ENCODE measurements around the gene SMAP2.
"Not testable (repeated sequence)": the region's sequence is repeated elsewhere in the genome, so short reads cannot be mapped to it uniquely, and the experiment has no call there.

Gene SMAP2

DNA sequence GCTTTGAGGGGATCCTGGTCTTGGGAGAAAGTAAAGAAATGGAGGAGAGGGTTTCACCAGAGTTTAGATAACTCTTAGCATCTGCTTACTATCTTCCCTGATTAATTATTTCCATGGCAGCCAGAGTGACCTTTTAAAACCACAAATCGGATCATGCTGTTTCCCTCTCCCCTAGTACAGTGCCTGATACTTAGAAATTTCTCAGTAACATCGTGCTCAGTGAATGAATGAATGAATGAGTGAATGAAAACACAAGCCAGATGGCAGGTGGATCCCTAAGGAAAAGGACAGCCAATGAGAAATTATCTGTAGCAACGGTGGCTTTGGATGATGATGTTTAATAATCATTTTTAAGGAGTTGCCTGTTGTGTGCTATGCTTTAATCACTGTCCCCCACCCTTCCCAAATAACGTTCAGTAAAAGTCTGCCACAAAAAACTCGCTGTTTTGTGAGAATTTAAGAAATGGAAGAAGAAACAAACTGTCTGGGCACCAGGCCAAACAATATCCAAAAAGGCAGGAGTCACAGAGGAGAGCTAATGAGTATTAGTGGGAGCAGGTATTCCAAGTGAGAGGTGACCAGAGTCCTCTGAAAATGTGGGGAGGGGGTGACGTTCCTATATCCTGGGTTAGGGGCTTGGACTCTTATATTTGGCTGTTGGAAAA is 737 bp upstream of the SMAP2 start:
- no peak for DNase-seq

DNA sequence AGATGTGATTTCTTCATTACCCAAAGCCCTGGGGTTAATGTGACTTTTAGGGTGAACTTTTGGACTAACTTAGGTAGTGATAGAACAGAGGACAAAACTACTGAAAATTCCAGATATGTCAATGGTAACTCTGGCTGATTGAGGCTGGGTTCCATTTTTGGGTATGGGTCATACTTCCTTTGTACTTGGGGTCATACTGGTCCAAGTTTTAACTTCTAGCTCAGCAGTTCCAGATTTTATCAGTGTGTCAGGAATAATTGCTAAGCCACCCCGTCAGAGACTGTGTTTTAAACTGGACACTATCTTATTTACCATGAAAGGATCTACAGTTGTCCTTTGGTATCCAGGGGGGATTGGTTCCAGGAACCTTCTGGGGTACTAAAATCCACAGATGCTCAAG is 4.0 kb downstream of the SMAP2 start:
- DNase-seq: no peak

DNA sequence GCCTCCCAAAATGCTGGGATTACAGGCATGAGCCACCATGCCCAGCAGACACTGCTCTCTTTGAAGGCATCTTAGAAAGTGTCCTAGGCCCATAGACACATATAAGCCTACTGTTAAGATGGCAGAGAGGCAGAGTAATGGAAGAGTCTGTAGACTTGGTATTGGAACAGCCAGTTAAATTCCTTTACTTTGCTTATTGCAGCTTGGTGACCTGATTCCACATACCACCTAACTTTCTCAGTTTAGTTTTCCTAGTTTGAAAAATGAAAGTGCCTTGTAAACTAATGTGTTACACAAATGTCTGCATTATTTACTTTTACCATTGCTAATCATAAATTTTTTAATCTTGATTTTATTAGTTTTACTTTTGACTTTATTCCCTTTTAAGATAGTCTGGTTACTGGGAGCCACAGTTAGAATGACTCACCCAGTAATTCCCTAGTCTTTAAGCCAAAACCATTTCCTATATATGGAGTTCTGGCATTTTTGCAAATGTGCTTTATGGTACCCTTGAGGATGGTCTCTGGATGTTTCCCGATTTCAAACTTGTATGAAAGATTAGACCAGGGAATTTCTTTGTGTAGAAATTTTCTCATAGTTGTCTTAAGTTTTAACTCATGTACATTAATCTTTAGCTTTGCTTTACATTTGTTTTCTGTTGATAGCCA is 6.4 kb downstream of the SMAP2 start:
- DNase-seq: no peak

DNA sequence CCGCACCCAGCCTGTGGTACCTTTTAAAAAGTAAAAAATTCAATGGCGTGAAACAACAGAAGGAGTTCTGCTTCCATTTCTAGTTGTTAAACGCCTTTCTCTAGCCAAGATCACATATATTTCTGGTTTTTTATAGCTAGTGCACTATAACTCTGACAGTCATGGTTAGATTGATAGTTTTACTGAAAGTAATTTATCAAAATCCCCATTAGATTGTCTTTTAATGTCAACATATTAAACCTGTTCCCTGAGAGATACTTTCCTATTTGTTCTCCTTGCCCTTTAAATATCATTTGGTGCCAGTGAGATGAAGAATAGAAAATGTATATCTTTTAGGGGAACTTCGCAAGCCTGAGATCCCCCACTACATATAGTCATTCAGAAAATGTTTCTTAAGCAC is 7.3 kb downstream of the SMAP2 start:
- DNase-seq: no peak

DNA sequence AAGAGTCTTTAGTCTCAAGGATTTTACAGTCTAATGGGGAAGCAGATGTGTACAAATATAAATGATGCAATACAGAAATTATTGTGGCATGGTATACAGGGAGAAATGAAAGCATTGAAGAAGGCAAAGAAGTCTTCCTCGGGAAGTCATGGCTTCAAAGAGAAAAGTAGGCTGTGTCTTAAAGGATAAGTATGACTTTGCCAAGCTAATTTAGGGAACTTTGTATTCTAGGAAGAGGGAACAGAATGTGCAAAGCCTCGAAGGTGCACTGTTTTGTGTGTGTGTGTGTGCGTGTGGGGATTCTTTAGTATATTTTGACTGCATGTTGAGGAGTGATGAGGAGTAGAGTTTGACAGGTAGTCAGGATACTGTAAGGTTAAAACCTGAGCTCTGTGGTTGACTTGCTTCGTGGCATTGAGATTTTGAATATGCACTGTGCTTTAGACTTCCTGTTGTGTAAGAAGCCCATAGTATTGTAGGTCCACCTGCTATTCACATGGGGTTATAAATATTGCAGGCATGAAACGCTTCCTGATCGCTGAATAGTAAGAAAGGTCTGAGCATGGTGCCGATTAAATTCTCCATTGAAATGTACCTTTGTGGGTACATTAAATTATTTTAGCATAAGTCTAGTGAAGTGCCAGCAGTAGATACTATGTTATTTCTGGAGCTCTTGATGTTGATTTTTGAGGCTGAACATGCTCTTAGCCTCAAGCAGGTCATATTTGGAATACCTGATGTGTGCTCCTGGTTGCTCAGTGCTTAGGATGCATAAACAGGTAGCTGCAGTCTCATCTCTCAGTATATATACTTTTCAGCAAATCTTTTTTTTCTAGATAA is 8.0 kb downstream of the SMAP2 start:
- no peak for DNase-seq

DNA sequence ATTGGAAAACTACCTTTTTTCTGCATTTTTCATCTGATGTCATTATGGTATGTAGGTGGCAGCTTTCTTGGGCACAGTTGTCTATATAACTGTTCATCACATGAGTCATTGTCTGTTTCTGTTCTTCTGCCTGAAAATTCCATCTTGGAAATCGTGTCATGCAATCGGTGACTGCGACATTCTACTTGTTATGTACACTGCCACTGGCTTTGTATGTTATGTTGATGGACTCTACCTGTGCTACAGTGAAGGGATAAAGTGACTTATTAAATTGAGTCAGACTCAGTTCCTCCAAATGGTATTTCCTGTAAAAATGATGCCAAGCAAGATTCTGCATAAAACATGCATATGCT is 8.6 kb downstream of the SMAP2 start:
- no peak for DNase-seq

DNA sequence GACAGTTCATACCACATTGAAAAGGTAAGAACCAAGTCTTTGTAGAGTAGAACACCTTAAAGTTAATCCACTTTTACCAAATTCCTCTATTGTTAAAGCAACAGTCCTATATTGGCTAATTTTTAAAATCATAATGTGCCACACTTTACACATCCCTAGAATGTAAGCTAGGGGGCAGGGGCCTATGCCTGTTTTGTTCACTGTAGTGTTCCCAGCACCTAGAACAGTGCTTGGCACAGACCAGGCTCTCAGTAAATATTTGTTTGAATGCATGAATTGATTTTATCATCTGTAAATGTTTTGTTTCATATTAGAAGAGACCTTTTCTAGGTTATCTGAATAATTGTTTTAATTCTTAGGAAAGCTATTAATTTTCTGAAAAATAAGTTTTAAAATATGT is 9.1 kb downstream of the SMAP2 start:
- DNase-seq: no peak

DNA sequence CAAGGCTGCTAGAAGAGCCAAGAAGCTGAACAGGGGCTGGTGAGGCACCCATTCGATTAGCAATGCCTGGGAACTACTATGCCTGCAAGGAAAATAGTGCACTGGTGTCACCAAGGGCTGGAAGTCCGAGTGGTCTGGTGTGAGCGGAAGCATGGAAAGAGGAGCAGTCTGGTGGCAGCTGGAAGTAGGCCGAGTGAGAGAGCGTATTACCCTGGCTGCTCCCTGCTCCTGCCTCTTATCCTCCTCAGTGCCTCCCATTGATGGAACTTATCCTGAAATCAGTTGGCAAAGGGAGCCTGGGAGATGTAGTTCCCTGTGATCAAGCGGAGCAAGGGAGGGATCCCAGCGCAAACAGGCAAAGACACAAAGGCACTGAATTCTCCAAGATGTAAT is 9.6 kb downstream of the SMAP2 start:
- no peak for DNase-seq

DNA sequence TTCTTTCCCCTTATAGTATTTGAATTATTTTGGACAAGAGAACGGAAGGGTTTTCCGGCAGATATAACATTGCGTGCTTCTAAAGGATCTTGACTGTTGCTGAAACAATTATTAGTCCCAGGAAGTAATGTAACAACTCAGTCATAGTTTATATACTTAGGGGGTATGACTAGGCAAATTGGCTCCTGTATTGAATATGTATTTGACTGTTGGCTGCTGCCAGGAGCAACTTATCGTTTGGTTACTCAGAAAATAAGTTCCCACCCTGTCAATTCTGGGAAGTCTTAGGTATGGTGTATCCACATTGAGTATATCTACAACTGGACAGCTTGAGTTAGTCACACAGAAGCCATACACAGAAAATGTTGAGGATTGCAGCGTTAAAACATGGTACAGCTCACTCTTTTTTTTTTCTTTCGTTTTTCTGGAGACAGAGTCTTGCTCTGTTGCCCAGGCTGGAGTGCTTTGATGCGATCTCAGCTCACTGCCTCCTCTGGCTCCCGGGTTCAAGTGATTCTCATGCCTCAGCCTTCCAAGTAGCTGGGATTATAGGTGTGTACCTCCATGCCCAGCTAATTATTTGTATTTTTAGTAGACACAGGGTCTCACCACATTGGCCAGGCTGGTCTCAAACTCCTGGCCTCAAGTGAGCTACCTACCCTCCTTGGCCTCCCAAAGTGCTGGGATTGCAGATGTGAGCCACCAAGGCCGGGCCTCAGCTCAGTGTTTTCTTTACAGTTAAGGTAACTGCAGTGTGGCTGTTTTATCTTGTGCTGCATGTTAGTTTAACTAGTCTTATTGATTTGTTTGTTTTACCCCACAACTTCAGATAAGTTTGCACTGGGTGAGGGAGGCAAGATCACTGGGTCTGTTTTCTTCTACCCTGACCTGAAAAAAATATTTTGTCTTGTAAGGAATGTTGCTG is 10.2 kb downstream of the SMAP2 start:
- no peak for DNase-seq

DNA sequence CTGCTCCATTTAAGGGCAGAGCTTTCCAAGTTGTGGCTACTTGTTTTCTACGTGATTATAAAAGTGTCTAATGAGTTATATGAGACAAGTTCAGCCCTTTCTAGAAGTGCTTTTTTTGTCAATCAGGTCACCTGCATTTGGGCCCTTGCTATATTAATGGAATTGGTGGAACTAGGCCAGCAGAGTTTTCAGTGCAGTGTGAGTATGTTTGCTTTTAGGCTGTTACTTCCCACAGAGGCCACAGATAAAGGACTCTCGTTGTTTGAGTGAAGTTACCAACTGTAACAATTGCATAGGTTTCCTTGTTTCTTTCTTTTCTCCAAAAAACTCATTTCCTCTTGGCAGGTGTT is 10.9 kb downstream of the SMAP2 start:
- DNase-seq: no peak

DNA sequence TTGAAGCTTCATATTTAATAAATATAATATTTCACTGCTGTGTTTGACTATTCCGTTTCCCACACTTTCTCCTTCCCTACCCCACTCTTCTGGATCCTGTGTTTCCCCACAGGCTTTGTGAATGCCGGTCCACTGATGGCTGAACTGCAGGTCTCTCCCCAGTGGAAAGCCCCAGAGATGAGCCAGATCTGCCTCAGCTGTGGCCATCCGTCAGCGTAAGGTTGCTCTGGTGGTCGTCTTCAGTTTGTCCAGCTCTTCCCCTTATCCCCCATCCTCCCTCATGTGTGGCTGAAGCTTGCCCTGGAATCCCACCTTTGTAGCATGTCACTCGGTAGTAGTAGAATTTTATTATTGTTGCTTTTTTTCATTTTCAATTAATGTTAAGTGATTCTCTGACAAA is 11.4 kb downstream of the SMAP2 start:
- no peak for DNase-seq

DNA sequence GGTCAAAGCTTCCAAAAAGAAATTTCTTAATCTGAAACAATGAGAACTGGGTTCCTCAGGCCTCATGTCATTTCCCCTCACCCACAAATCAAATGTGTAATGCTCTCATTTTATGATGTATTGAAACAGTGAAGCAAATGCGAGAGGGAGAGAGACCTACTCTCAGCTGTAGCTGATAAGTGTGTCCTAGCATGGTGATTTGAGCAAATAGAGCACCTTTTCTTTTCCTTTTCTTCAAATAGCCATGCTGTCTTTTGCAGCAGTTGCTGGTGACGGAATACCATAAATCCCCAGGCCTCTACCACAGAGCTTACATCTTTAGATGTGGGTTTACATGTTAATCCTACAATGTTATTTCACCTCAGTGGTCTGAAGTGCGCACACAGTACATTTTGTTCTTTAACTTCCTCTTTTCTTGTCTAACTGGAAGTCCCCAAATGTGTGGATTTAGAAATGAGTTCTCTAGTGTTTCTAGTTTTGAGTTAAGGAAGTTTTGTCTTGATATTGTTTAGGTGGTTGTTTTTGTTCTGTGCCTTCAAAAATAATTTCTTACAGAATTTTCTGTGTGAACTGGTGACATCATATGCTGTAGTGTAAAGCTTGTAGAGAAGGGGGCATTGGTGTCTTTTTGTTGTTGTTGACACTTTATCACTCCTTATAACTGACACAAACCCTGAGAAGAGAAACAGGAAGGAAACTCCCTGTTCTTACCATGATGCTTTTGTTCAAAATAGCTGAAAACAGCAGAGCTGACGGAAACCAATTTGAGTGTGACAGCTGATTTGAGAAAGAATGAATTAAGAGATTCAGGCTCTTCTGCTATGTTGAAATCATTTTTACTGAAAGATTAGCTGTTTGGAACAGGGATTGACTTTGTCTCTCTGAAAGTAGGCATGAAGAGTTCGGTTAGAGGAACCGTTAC is 12.2 kb downstream of the SMAP2 start:
- no peak for DNase-seq

DNA sequence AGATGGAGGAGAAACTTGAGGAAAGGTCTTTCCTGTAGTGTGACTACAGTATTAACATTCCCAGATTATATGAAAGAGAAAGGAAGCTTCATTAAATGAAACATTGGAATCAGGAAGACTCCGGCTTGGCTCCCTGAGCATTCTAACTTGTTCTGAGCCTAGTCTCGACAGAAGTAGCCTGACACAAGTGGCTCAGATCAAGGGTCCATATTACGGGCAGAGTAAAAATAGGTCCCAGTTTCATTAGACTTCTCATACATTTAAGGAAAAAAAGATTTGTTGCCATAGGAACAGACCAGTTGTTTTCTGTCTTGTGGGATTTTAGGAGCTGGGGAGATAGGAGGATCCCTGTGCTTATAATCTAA is 12.8 kb downstream of the SMAP2 start:
- DNase-seq: no peak

DNA sequence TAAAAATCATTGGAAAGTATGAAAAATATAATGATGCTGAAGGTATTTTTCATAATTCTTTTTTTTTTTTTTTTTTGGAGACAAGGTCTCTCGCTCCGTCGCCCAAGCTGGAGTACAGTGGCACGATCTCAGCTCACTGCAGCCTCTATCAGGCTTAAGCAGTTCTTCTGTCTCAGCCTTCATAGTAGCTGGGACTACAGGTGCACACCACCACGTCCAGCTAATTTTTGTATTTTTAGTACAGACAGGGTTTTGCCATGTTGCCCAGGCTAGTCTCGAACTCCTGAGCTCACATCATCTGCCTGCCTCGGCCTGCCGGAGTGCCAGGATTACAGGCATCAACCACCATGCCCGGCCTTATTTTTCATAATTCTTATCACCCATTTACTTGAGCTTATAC is 13.3 kb downstream of the SMAP2 start:
- no peak for DNase-seq

DNA sequence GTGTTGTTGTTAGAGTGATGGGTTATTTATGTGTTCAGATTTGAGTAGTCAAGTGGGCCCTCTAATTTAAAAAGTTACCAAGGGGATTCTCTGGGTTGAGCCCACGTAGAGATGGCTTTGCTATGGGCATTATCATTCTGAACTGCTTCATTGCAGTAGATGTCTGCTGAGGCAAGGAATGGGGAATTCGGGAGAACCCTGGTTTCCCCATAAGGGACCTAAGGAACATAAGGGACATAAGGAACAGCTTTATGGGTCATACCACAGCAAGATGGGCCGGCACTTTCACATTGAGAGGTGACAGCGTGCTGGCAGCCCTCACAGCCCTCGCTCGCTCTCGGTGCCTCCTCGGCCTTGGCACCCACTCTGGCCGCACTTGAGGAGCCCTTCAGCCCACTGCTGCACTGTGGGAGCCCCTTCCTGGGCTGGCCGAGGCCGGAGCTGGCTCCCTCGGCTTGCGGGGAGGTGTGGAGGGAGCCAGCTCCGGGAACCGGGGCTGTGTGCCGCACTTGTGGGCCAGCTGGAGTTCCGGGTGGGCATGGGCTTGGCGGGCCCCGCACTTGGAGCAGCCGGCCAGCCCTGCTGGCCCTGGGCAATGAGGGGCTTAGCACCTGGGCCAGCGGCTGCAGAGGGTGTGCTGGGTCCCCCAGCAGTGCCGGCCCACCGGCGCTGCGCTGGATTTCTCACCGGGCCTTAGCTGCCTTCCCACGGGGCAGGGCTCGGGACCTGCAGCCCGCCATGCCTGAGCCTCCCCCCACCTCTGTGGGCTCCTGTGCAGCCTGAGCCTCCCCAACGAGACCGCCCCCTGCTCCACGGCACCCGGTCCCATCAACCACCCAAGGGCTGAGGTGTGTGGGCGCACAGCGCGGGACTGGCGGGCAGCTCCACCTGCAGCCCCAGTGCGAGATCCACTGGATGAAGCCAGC is 14.1 kb downstream of the SMAP2 start:
- not testable (repeated sequence) for DNase-seq

DNA sequence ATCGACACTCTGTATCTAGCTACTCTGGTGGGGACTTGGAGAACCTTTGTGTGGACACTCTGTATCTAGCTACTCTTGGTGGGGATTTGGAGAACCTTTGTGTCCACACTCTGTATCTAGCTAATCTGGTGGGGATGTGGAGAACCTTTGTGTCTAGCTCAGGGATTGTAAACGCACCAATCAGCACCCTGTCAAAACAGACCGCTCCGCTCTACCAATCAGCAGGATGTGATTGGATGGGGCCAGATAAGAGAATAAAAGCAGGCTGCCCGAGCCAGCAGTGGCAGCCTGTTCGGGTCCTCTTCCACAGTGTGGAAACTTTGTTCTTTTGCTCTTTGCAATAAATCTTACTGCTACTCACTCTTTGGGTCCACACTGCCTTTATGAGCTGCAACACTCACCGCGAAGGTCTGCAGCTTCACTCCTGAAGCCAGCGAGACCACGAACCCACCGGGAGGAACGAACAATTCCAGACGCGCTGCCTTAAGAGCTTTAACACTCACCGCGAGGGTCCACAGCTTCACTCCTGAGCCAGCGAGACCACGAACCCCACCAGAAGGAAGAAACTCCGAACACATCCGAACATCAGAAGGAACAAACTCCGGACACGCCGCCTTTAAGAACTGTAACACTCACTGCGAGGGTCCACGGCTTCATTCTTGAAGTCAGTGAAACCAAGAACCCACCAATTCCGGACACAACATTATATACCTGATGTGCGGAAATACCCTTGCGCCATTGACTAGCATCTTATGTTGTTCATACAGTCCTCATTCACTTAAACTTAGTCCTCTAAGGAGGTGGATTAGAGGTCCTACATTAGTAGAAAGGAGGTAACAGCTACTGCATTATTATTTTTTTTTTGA is 15.2 kb downstream of the SMAP2 start:
- DNase-seq: not testable (repeated sequence)

DNA sequence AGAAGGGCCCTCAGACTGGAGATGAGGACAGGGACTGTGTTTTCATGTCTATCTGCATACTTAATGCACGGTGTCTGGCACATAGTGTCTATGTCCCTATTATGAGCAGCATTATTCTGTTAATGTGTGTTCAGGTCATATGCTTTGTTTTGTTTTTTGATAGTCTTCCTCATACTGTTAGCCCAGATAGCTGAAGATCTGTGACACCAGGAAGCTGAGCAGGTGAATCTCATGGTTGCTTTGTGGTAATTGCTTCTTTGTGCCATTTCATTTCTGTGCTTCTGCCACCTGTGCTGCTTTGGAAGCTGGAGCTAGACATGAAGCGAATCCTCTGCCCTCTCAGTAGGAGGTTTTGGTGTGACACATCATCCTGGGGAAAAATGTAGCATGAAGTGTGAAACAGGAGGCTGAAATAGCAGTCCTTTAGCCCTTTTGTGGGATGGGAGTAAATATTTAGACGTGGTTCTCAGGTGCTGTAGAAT is 15.8 kb downstream of the SMAP2 start:
- DNase-seq: no peak

DNA sequence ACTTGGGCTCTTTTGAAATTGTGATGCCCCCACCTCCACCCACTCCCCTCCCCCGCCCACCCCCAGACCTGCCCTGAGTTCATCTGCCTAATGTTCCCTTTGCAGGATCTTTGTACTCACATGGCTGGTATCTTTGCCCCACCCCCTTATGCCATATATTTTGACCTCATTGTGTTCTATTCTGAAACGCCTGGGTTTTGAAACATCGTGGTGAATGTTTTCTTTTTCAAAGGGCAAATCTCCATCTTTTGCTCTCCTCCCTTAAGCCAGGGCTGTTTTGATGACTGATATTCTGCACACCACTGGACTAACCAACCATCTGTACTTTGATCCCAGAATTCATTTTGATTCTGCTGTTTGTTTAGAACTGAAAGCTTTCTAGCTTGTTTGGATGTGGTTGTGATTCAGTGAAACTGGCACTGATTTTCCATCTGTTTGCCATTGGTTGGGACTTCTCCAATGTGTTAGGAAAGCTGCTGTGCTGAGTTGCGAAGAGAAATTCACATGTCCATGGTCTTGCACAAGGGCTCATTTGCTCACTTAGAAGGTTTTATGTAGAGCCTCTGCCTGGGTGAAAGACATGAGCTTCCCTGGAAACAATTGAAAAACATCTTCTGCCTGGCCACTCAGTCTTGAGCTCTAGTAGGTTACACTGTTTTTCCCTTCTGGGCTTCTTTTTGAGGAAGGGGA is 16.5 kb downstream of the SMAP2 start:
- DNase-seq: no peak

DNA sequence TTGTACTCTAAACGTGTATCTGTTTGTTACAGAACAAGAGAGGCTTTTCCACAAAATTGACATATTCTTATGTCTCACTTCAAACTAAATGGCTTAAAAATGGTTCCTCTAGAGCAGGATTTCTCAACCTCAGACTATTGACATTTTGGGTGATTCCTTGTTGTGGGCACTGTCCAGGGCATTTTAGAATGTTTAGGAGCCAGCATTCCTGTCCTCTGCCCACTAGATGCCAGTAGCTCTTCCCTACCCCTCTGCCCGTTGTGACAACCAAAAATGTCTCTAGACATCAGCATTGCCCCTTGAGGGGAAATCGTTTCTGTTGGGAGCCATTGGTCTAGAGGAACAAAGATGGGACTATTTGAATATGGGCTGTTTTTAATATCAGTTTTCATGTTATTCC is 17.3 kb downstream of the SMAP2 start:
- DNase-seq: no peak
